Tibial artery (tissue), 4 donors: Measurements from ENCODE around the gene APLP1.

Experiments
- DNase-seq, 2 donors: peaks; one replicate each; pipeline ENCODE4 v3.0.0-alpha.2; 2019
- H3K27ac ChIP-seq, 2 donors: fragments of 200-600 bp; sonication (generic) in 1 of 2; 1 replicate in 1 of 2; 2 replicates in 1 of 2; pipeline ENCODE4 v1.5.1; 2018 to 2019; ENCODE audit warnings: mild to moderate bottlenecking in 1 of 2
- H3K27me3 ChIP-seq, 2 donors: fragments of 200-600 bp; sonication (generic) in 1 of 2; one replicate each; pipeline versions ENCODE4 v1.5.1 to v1.6.0; 2016 to 2019
- H3K36me3 ChIP-seq, 3 donors: fragments of 200-600 bp; sonication (generic) in 2 of 3; one replicate each; pipeline ENCODE4 v1.5.1; 2016 to 2019; ENCODE audit warnings: mild to moderate bottlenecking in 2 of 3
- H3K4me1 ChIP-seq, 4 donors: fragments of 200-600 bp; sonication (generic) in 2 of 4; 1 replicate in 3 of 4; 2 replicates in 1 of 4; pipeline ENCODE4 v1.5.1; 2016 to 2019
- H3K4me3 ChIP-seq, 2 donors: fragments of 200-600 bp; sonication (generic) in 1 of 2; 1 replicate in 1 of 2; 2 replicates in 1 of 2; pipeline ENCODE4 v1.5.1; 2018 to 2019; ENCODE audit warnings: mild to moderate bottlenecking in 2 of 2
- H3K9me3 ChIP-seq, 3 donors: fragments of 200-600 bp; sonication (generic) in 1 of 3; one replicate each; pipeline ENCODE4 v1.5.1; 2016 to 2019
- CTCF ChIP-seq, 2 experiments: fragments of 200-600 bp in 1 of 2; fragments of 450-650 bp in 1 of 2; IDR thresholded peaks; one replicate each; pipeline ENCODE4 v1.5.1; 2017 to 2019; ENCODE audit warnings: antibody characterized with exemption in 2 of 2, mild to moderate bottlenecking in 1 of 2, moderate library complexity in 1 of 2
- intact Hi-C: fragments of 100-400 bp; cut with DNase I; formaldehyde crosslinking; loops from one replicate; pipeline ENCODE4 v1.15.0; 2023; ENCODE audit warnings: low total_unique reads

The APLP1 gene

DNA sequence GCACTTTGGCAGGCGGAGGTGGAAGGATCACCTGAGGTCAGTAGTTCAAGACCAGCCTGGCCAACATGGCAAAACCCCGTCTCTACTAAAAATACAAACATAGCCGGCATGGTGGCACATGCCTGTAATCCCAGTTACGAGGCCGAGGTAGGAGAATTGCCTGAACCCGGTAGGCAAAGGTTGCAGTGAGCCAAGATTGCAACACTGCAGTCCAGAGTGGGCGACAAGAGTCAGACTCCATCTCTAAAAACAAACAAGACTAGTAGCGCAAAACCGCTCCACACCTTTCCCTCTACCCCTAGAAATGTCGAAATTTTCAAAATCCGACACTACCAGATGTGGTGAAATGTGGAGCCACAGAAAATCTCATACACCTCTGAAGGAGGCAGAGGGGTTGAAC, 50.9 kb downstream of the APLP1 start:
- Histone ChIP-seq H3K4me1 (no peaks in the 10 kb centered on the region), H3K9me3 (no peaks in the 10 kb centered on the region), H3K36me3 (no peaks in the 10 kb centered on the region), H3K4me3 (no peak overlapping the region), H3K27ac (no peak overlapping the region), H3K27me3 (peaks cover 0 to 12% of the 10 kb centered on the region in 2 donors)
- intact Hi-C loops: no loop called here
- no peak for DNase-seq
- TF ChIP-seq CTCF (IDR thresholded peaks at IDR 0.05): no peak

DNA sequence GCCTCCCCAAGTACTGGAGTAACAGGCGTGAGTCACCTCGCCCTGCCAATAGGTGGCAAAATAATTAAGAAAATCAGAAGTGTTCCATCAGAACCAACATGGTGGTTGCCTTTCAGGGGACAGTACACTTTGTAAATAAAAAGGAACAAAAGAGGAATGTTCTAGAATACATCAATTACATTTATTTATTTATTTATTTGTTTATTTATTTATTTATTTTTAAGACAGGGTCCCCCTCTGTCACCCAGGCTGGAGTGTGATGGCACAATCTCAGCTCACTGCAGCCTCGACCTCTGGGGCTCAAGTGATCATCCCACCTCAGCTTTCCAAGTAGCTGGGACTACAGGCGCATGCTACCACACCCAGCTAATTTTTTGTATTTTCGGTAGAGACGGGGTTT, 52.6 kb downstream of the APLP1 start:
- peaks cover 0 to 23% of the 10 kb centered on the region in 2 donors for H3K27me3 ChIP-seq
- no peaks in the 10 kb centered on the region for H3K36me3 ChIP-seq
- H3K4me1 ChIP-seq: no peaks in the 10 kb centered on the region
- H3K4me3 ChIP-seq: no peak overlapping the region
- H3K27ac ChIP-seq: no peak overlapping the region
- intact Hi-C loops: no loop called here
- DNase-seq: no peak
- peaks cover 0 to 8% (median 0%) of the 10 kb centered on the region in 3 donors for H3K9me3 ChIP-seq
- TF ChIP-seq CTCF (IDR thresholded peaks at IDR 0.05): no peak

- no peak for DNase-seq
- H3K36me3 ChIP-seq: no peaks in the 10 kb centered on the region
- H3K4me3 ChIP-seq: no peak overlapping the region
- H3K27me3 ChIP-seq: peaks cover 0 to 15% of the 10 kb centered on the region in 2 donors
- TF ChIP-seq CTCF (IDR thresholded peaks at IDR 0.05): no peak
- peaks cover 0 to 8% (median 0%) of the 10 kb centered on the region in 3 donors for H3K9me3 ChIP-seq
- intact Hi-C loops: loop anchor here (5.0 kb wide), 1 partner anchor 43 kb away; no protein-coding TSS in a partner anchor
- no peak overlapping the region for H3K27ac ChIP-seq
- no peaks in the 10 kb centered on the region for H3K4me1 ChIP-seq
Measured at GRCh38 chr19:35925501-35925900, 57.1 kb downstream of the APLP1 start.

GRCh38 chr19:35928507-35928906, 60.1 kb downstream of the APLP1 start:
- H3K4me3 ChIP-seq: no peak overlapping the region
- intact Hi-C loops: loop anchor here (5.0 kb wide), 1 partner anchor 46 kb away; no protein-coding TSS in a partner anchor
- H3K36me3 ChIP-seq: no peaks in the 10 kb centered on the region
- H3K4me1 ChIP-seq: peaks cover 0 to 9% (median 5%) of the 10 kb centered on the region in 4 donors
- H3K27ac ChIP-seq: no peak overlapping the region
- H3K27me3 ChIP-seq: peaks cover 0 to 15% of the 10 kb centered on the region in 2 donors
- TF ChIP-seq CTCF (IDR thresholded peaks at IDR 0.05): no peak
- peaks cover 0 to 8% (median 0%) of the 10 kb centered on the region in 3 donors for H3K9me3 ChIP-seq
- DNase-seq: no peak
